K562 (cell line): ENCODE measurements around the gene CLCNKB. TPM values are rescaled to one million over a fixed set of nuclear protein-coding genes. Genes with fewer than 3 reads are reported as not detected.

Source experiments
- BCL6 ChIP-seq: fragments of 250-450 bp; sonication (Bioruptor Pico); IDR thresholded peaks from 2 replicates; pipeline ENCODE4 v1.4.0; 2020
- EWSR1 ChIP-seq: fragments of 450-650 bp; IDR thresholded peaks from 2 replicates; pipeline ENCODE4 v1.6.1; 2018; ENCODE audit warnings: borderline replicate concordance, mild to moderate bottlenecking, low read depth, moderate library complexity; ENCODE audit not compliant: partially characterized antibody
- HMGXB4 ChIP-seq: sonication (generic); formaldehyde crosslinking; IDR thresholded peaks from 2 replicates; pipeline ENCODE4 v1.8.1; 2023; ENCODE audit warnings: mild to moderate bottlenecking, missing genetic modification reagents
- MED1 ChIP-seq: sonication (generic); formaldehyde crosslinking; IDR thresholded peaks from 2 replicates; pipeline ENCODE4 v1.8.1; 2023; ENCODE audit warnings: missing genetic modification reagents, borderline replicate concordance
- POLR3G ChIP-seq: IDR thresholded peaks from 2 replicates; pipeline ENCODE4 v1.6.1; 2011; ENCODE audit not compliant: insufficient read length, insufficient replicate concordance; ENCODE audit errors: extremely low read depth
- PPARD ChIP-seq: fragments of 250-450 bp; sonication (Bioruptor Pico); IDR thresholded peaks from 2 replicates; pipeline ENCODE4 v1.8.0; 2022; ENCODE audit warnings: inconsistent platforms, mild to moderate bottlenecking, moderate library complexity
- RFX1 ChIP-seq: fragments of 450-650 bp; IDR thresholded peaks from 2 replicates; pipeline ENCODE4 v1.6.1; 2016; ENCODE audit warnings: mild to moderate bottlenecking, moderate library complexity
- TARDBP ChIP-seq: fragments of 450-650 bp; IDR thresholded peaks from 2 replicates; pipeline ENCODE4 v1.6.1; 2016
- TGIF2 ChIP-seq: sonication (generic); formaldehyde crosslinking; IDR thresholded peaks from 2 replicates; pipeline ENCODE4 v1.8.1; 2022; ENCODE audit warnings: mild to moderate bottlenecking, missing genetic modification reagents, moderate library complexity
- USF1 ChIP-seq: sonication (generic); formaldehyde crosslinking; IDR thresholded peaks from 2 replicates; pipeline ENCODE4 v1.9.0; 2022; ENCODE audit warnings: mild to moderate bottlenecking, missing genetic modification reagents
- ZC3H11A ChIP-seq: IDR thresholded peaks from 2 replicates; pipeline ENCODE4 v1.6.1; 2012; ENCODE audit warnings: low read depth, low read length, improper control_type of control experiment
- ZNF57 ChIP-seq: fragments of 450-650 bp; formaldehyde crosslinking; IDR thresholded peaks from 2 replicates; pipeline ENCODE4 v1.4.0; 2020; ENCODE audit warnings: mild to moderate bottlenecking, moderate library complexity
- ZNF764 ChIP-seq: fragments of 250-450 bp; sonication (Bioruptor Pico); IDR thresholded peaks from 2 replicates; pipeline ENCODE4 v1.4.0; 2020; ENCODE audit warnings: low read depth, mild to moderate bottlenecking, moderate library complexity
- polyA plus RNA-seq, 8 experiments: library from polyadenylated mRNA; depleted of rRNA in 4 of 8; stranded (reverse) in 5 of 8; unstranded in 3 of 8; fragments of >200 nt; fragmentation: Nextera tagmentation in 2 of 8; fragmentation: Illumina TruSeq in 1 of 8; extraction: Ambion mirVana in 2 of 8; extraction: Trizol in 1 of 8; gene quantifications; 2 replicates each; pipeline versions ENCODE4 v1.2.1 to v1.2.3, GENCODE V29; 2011 to 2014; ENCODE audit warnings: inconsistent platforms in 1 of 8, missing spikeins in 1 of 8
- total RNA-seq, 7 experiments: library from RNA; depleted of rRNA in 6 of 7; stranded (reverse); fragments of >200 nt in 6 of 7; fragmentation: Illumina TruSeq in 2 of 7; extraction: Trizol in 2 of 7; gene quantifications; 2 replicates each; pipeline versions ENCODE4 v1.2.1 to v1.2.3, GENCODE V29; 2011 to 2021; ENCODE audit warnings: low replicate concordance in 1 of 7
- TF ChIP-seq, protein P1 (sequence below), 2 experiments: fragments of 450-650 bp; IDR thresholded peaks; 2 replicates each; pipeline ENCODE4 v1.6.1; 2016; ENCODE audit warnings: mild to moderate bottlenecking in 2 of 2, borderline replicate concordance in 1 of 2, low read depth in 1 of 2, moderate library complexity in 1 of 2
- TF ChIP-seq, protein P2 (sequence below), 2 experiments: fragments of 200-800 bp in 1 of 2; sonication (Bioruptor generic) in 1 of 2; sonication (generic) in 1 of 2; formaldehyde crosslinking in 1 of 2; IDR thresholded peaks in 1 of 2; conservative IDR thresholded peaks in 1 of 2; 2 replicates each; pipeline versions ENCODE4 v1.5.0 to v1.6.1; 2016 to 2020; ENCODE audit warnings: missing compliant biosample characterization in 1 of 2, missing genetic modification characterization in 1 of 2, missing genetic modification reagents in 1 of 2

Gene CLCNKB
- total and polyA plus RNA-seq, 9 of the 15 experiments (the other 6 are each of a cell fraction or from before 2014, with no cell fraction given) = 0.08 to 1.7 (median 0.64) TPM

GRCh38 chr1:16053781-16054502, 10.4 kb downstream of the CLCNKB start (continued):
- TF ChIP-seq USF1 (CRISPR knock-in tag) = no peak
- TF ChIP-seq, protein P1, sequence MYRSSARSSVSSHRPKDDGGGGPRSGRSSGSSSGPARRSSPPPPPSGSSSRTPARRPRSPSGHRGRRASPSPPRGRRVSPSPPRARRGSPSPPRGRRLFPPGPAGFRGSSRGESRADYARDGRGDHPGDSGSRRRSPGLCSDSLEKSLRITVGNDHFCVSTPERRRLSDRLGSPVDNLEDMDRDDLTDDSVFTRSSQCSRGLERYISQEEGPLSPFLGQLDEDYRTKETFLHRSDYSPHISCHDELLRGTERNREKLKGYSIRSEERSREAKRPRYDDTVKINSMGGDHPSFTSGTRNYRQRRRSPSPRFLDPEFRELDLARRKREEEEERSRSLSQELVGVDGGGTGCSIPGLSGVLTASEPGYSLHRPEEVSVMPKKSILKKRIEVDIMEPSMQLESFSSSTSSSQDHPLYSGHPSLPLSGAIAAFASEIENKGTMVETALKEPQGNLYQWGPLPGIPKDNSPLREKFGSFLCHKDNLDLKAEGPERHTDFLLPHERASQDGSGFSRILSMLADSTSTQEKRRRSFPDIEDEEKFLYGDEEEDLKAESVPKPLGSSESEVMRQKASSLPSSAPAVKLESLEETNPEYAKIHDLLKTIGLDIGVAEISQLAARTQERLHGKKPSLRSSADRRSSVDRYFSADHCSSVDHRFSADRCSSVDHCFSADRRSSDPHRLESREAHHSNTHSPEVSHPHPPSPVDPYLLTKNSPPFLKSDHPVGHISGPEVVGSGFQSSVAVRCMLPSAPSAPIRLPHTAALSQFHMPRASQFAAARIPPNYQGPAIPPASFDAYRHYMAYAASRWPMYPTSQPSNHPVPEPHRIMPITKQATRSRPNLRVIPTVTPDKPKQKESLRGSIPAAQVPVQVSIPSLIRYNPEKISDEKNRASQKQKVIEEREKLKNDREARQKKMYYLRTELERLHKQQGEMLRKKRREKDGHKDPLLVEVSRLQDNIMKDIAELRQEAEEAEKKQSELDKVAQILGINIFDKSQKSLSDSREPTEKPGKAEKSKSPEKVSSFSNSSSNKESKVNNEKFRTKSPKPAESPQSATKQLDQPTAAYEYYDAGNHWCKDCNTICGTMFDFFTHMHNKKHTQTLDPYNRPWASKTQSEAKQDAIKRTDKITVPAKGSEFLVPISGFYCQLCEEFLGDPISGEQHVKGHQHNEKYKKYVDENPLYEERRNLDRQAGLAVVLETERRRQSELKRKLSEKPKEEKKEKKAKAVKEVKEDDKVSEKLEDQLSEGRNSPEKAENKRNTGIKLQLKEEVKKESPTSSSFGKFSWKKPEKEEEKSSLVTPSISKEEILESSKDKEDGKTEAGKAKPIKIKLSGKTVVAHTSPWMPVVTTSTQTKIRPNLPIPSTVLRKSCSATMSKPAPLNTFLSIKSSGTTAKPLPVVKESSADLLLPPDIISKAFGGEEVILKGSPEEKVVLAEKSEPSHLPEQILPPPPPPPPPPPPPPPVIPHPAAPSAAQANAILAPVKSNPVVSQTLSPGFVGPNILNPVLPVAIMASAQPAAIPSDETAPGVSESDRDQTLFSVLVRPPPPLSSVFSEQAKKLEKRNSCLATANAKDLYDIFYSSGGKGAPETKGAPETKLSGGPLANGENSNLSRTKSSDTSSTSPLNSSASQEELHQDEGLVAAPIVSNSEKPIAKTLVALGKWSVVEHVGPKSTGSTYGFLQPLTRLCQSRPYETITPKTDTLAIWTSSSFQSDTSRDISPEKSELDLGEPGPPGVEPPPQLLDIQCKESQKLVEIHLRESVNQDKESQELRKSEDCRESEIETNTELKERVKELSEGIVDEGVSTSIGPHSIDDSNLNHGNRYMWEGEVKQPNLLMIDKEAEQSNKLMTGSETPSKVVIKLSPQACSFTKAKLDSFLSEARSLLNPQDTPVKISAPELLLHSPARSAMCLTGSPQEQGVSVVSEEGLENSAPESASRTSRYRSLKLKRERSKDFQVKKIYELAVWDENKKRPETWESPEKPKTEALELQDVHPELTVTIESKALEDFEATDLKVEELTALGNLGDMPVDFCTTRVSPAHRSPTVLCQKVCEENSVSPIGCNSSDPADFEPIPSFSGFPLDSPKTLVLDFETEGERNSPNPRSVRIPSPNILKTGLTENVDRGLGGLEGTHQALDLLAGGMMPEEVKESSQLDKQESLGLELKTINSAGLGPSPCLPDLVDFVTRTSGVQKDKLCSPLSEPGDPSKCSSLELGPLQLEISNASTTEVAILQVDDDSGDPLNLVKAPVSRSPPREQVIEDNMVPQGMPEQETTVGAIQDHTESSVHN (IDR thresholded peaks at IDR 0.05; ENCODE audit: borderline replicate concordance in 1 of 2, low read depth in 1 of 2) = no peak
- TF ChIP-seq EWSR1 = no peak
- TF ChIP-seq, protein P2, sequence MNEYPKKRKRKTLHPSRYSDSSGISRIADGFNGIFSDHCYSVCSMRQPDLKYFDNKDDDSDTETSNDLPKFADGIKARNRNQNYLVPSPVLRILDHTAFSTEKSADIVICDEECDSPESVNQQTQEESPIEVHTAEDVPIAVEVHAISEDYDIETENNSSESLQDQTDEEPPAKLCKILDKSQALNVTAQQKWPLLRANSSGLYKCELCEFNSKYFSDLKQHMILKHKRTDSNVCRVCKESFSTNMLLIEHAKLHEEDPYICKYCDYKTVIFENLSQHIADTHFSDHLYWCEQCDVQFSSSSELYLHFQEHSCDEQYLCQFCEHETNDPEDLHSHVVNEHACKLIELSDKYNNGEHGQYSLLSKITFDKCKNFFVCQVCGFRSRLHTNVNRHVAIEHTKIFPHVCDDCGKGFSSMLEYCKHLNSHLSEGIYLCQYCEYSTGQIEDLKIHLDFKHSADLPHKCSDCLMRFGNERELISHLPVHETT (CRISPR knock-in tag; conservative IDR thresholded peaks at IDR 0.05 in 1 of 2, IDR thresholded peaks at IDR 0.05 in 1 of 2) = peak in 1 of 2 experiments; percentile 48; a peak in 2 of 4 replicates
- TF ChIP-seq ZNF764 (CRISPR knock-in tag) = no peak
- no peak for TF ChIP-seq ZC3H11A
- TF ChIP-seq TGIF2 (CRISPR knock-in tag) = no peak
- TF ChIP-seq RFX1 = no peak
- no peak for TF ChIP-seq ZNF57 (CRISPR knock-in tag)
- TF ChIP-seq BCL6 (CRISPR knock-in tag) = no peak
- TF ChIP-seq PPARD (CRISPR knock-in tag) = no peak
- TF ChIP-seq POLR3G = no peak
- TF ChIP-seq HMGXB4 (CRISPR knock-in tag) = no peak
- TF ChIP-seq TARDBP = no peak
- no peak for TF ChIP-seq MED1 (CRISPR knock-in tag)
